GM19023 (cell line): ENCODE measurements around the gene PLAAT4.
"Not testable (repeated sequence)": the region's sequence is repeated elsewhere in the genome, so short reads cannot be mapped to it uniquely, and the experiment has no call there.

ENCODE experiments used
- ATAC-seq: cut with Tn5 transposase; IDR thresholded peaks from one replicate; pipeline ENCODE4 v1.9.1; 2021; ENCODE audit warnings: mild to moderate bottlenecking, moderate library complexity; ENCODE audit not compliant: unreplicated experiment

Gene PLAAT4

DNA sequence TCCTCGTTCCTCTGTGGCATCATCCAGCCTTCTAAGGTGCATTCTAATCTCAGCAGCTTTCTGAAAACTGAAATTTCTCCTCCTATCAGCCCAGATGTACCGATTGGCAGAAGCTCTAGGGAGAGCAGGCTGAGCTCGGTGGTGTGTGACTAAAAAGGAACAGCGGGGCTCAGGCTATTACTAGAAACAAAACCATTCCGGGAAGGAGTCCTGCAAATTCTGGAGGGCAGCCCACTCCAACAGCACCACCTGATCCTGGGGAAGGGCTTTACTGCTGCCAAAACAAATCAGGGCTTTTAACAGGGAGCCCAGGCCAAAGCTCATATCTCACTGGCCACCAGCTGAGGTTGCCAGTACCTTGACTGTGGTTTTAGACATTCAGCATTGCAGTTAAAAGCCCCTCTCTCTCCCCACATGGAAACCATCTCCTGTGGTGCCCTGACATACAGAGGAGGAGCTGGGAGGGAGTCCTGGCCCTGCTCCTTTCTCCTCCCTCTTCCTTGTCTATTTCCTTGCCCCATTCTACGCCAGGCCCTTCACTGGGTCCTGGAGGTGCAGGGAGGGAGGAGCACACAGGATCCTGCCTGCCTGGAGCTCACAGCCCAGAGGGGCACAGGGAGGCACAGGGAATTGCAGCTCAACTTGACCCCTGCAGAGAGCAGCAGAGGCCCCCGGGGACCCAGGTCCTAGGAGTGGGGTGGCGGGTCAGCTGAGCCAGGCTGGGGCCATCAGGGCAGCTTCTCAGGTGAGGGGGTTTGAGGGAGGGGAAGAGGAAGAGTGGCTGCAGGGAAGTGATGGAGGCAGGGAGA lies 889 bp downstream of the PLAAT4 start:
- no peak for ATAC-seq

DNA sequence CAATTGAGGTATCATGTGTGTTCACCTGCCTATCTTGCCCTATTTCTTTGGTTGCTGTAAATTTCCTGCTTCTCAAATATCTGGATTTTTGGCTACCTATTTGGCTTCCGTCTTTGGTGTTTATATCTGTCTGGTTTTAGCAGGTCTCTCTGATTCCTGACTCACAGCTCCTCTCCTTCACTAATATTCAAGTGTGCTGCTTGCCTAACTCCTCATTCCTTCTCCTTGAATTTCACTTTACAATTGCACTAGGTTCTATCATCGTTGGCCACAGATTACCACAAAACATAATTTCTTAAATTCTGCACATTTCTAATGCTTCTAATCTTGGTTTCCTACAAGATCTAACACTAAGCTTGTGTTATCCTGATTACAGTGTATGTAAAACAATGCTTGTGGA lies 5.9 kb downstream of the PLAAT4 start:
- not testable (repeated sequence) for ATAC-seq

DNA sequence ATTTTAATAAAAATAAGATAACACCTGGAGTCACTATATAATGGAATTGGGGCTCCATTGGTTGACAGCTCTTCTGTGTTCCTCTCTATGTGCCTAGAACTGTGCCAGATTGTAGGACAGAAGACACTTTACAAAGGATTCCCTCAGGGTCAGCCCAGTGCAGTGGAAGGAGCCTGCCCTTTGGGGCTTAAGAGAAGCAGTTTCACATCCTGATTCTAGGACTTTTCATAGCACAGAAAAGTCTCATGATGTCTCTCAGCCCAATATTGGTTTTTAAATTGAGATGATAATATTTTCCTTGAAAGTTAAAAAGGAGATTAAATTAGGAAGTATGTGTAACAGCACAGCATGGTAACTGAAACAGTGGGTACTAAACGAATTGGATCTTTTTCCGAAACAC lies 7.1 kb downstream of the PLAAT4 start:
- no peak for ATAC-seq

DNA sequence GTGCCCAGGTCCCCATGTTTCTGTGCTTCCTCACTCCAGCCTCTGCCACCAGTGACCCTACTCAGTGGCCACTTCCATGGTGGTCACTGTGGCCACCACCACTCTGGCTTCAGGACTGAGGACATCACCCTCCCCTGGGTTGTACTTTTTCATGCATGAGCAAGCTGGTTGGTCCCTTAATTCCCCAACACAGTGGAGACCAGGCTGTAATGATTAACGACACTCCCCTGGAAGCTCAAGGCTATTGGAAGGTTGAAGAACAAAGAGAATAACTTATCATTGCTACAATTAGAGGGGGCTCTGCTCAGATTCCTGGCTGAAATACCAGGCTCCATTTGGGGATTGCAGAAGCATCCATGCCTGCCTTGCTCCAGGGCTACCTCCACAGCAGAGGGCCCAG lies 10.5 kb downstream of the PLAAT4 start:
- ATAC-seq, result no peak

DNA sequence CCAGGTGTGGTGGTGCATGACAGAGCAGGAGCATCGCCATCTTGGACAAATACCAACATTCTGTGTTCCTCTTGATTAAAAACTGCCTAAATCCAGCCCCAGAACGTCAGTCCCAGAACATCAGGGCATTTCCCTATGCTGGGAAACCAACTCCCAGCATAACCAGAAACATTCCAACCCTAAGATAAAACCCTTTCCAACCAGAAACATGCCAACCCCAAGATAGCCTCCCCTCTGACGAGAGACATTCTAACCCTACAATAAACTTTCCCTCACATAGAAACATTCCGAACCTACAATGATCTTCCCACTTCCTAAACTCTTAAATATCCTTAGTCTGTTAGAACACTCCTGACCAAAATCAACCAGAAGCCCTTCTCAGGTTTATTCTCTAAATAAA lies 11.6 kb downstream of the PLAAT4 start:
- ATAC-seq, result no peak

DNA sequence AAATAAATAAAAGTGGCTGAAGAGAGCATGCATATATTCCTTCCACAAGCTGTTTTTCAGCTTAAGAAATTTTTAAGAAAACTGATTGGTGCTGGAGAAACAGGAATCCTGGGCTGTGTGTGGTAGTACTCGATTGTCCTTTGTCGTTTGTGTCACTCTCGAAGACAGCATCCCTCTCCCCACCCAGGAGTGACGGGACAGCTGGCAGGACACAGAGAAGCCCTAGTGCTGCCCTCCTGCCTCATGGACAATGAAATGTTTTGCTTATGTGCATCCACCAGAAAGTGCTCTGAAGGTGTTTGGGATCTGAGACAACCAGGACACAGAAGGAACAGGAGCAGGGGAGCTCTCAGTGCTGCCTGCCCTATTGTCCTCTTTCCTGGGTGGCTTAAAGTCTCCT lies 12.8 kb downstream of the PLAAT4 start:
- ATAC-seq, result no peak

DNA sequence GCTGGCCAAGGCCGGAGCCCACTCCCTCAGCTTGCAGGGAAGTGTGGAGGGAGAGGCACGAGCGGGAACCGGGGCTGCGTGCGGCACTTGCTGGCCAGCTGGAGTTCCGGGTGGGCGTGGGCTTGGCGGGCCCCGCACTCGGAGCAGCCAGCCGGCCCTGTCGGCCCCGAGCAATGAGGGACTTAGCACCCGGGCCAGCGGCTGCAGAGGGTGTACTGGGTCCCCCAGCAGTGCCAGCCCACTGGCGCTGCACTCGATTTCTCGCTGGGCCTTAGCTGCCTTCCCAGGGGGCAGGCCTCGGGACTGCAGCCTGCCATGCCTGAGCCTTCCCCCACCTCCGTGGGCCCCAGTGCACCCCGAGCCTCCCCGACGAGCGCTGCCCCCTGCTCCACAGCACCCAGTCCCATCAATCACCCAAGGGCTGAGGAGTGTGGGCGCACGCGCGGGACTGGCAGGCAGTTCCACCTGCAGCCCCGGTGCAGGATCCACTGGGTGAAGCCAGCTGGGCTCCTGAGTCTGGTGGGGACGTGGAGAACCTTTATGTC lies 13.6 kb downstream of the PLAAT4 start:
- not testable (repeated sequence) for ATAC-seq

DNA sequence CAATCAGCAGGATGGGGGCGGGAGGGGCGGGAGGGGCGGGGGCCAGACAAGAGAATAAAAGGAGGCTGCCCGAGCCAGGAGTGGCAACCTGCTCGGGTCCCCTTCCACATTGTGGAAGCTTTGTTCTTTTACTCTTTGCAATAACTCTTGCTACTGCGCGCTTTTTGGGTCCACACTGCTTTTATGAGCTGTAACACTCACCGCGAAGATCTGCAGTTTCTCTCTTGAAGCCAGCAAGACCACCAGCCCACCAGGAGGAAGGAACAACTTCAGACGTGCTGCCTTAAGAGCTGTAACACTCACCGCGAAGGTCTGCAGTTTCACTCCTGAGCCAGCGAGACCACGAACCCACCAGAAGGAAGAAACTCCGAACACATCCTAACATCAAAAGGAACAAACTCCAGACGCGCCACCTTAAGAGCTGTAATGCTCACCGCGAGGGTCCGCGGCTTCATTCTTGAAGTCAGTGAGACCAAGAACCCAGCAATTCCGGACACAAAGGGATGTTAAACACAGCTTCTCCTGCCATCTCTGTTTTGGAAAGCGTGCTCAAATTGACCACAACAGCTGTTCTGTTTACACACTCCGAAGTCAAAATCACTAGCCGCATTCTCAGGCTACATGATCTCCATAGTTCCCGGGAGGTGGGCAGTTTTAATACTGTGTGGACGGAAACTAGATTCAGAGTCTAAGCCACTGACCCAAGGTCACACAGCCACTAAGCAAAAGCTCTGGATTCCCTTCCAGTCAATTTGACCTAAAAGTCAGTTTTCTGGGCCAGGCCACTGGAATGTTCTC lies 14.7 kb downstream of the PLAAT4 start:
- ATAC-seq, result no peak

DNA sequence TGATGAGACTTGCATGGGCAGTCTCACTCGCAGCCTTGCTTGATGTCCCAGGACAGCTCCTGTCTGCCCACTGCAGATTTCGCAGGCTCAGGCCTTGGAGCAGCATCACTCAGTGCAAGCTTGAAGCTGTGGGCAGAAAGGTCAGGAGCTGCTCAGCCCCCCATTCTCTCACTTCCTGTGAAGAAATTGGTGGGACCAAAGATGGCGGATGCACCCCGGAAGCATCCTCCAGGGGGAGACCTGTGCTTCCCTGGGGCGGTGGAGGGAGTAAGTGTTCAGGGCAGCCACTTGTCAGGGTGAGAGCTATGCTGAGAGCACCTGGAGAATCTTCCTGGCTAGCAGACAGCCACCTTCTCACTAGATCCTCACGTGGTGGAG lies 15.3 kb downstream of the PLAAT4 start:
- ATAC-seq, result no peak

DNA sequence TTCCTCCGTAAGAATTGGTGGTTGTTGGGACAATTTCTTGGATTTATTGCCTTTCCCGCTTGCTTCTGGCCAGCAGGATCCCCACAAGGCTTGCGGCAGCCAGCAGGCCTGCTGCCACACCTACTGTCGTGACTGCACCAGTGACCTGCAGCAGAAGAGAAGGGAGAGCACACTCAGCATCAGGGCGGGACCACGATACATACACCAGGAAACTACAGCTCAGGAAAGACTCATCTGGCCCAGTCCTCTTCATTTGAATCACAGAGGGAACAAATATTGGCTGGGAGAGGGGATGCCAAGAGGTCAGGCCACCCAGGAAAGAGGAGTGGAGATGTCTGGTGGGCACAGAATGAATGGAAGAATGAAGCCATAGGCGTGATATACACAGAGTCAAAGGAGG lies 16.3 kb downstream of the PLAAT4 start:
- ATAC-seq, result no peak

DNA sequence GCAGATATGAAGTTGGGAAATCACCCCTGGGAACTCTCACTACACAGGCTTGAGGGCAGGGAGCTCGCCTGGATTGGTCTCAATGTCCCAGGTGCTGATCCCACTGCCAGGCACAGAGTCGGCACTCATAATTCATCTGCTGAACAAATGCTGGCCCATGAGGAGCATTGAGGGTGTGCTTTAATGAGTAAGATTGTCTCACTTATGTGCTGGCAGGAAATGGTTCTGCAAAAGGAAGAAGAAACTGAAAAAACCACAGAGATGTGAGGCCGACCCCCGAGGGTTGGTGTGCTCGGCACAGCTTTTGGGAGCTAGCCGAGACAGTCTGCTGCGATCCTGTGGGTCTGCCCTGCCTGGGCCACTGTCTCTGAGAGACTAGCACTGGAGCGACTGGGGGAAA lies 17.2 kb downstream of the PLAAT4 start:
- peak; percentile 57 for ATAC-seq

DNA sequence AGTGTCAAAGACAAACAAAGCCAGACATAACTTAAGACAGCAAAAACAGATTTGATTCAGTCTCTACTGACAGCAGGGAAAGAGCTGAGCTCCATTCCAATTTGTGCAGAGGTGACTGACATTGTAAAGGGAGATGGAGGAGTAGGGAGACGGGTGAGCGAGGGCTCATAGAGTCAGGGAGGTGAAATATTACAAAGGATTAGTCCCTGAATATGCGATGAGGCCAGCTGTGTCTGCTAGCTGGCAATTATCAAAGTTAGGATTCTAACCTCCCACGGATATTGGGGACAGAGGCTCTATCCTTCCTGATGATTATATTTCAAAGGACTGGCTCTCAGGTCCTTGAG lies 18.2 kb downstream of the PLAAT4 start:
- no peak for ATAC-seq

DNA sequence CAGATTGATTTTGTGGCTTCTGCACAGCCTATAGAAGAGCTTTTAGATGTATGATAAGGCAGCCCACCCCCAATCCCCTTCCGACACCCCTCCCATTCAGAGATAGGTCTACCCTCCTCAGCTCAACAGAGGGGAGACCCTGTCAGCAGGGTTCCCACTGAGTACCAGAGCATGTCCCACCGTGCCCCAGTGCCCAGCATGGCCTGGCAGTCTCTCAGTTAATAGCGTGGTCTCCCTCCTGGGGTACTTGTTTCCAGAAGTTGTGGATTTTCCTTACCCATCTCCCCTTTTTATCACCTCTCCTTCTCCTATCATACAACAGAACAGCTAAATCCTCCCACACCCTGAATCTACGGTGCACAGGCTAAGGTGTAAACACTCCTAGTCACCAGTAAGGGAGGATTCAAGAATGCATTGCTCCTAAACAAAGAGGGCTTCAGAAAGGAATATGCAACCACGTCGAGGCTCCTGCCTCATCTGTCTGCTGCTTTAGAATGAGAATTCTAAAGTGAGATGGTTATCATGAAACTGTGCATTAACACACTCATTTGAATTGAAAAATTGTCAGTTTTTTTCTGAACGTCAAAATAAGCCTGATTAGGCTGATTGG lies 19.9 kb downstream of the PLAAT4 start:
- no peak for ATAC-seq

DNA sequence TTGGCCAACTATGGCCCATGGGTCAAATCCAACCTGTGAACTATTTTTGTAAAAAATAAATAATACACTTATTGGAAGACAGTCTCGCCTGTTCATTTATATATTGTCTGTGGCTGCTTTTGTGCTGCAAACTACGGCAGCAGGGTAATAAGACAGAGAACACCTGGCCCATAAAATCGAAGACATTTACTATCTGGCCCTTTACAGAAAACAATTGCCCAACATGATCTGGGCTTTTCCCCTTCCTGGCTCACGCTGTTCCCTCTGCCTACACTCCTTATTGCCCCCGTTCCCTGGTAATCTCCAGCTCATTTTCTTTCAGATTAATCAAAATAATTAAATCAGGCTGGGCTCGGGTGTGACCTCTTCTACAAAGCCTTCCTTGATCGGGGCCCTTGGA lies 21.0 kb downstream of the PLAAT4 start:
- ATAC-seq, result no peak

DNA sequence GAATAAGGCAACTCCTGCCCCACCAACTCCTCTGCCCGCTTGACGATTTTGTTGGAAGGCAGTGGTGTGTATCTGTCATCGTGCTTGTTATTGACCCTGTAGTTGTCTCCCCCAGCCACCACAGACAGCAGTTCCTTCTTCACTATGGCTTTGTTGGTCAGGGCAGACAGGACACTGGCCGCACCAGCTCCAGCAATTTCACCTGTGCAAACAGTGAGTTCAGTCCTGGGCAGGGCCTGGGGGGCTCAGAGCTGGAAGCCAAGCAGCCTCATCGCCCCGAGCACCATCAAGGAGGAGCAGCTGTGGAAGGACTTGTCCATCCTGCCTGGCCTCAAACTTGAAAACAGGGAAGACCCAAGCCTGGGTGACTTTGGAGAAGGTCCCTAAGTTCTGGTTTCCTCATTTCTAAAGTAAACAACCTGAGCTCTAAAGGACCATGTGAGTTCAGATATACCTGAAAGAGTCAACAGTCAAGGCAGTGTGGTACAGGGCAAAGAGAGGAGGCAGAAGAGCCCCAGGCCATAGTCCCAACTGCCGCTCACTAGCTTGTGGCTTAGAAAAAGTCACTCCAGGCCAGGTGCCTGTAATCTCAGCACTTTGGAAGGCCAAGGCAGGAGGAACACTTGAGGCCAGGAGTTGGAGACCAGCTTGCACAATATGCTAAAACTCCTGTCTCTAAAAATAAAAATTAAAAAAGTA lies 22.0 kb downstream of the PLAAT4 start:
- no peak for ATAC-seq

DNA sequence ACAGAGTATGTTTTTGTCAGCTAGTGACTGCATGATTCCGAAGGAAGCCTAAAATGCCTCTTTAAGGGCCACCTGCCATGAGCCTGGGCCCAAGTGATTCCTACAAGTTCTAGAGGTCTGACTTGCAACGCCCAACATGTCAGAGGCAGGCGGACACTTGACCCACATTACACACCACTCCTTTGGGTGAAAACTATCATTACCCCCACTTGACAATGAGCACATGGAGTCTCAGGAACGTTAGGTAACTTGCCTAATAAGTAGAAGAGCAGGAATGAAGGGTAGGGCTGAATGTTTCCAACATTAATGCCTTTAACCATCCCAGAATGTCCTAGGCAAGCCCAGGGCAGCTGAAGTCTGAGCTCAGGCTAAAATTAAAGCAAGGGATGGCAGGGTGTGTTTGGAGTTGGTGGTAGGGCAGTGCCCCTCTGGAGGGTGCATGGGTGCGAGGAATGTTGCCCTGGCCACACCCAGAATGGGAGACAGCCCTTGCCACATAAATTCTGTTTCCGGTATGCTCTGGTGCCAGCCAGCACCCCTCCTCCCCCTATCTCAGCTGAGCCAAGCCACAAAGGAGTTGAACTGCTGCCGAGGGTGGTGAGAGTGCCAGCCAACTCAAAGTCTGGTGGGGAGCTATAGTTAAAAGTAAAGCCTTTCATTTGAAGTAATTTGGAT lies 24.0 kb downstream of the PLAAT4 start:
- ATAC-seq, result no peak

DNA sequence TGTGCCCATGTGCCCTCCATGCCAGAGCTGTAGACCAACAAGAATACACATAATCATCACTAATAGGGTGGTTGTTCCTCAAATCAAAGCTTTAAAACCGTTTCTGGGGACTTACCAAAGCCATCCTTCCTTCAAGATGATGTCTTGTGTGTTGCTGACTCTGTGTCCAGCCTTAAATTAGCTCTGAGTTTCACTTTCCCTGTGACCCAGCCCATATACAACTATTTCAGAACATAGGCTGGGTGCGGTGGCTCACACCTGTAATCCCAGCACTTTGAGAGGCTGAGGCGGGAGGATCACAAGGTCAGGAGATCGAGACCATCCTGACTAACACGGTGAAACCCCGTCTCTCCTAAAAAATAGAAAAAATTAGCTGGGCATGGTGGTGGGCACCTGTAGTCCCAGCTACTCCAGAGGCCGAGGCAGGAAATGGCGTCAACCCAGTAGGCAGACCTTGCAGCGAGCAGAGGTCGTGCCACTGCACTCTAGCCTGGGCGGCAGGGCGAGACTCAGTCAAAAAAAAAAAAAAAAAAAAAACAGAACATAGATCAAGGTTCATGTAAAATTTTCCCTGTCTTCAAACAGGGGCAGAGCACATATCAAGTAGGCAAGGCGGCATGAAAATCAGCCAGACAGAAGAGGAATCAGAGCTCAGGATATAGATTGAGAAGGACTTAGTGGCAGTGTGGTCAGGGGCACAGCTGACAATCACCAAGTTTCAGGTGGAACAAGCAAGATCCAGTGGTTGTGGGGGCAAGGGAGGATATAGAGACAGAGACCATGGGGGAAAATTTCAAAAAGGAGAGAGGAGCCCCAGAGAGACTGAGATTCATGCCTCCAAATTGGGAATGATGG lies 26.8 kb downstream of the PLAAT4 start, which contains the start of gene PLAAT2:
PLAAT2 (minus strand) TSS at position 179 of the 855 bp plus-strand sequence; CDS start at position 124, 55 bp downstream.
- ATAC-seq, result no peak

DNA sequence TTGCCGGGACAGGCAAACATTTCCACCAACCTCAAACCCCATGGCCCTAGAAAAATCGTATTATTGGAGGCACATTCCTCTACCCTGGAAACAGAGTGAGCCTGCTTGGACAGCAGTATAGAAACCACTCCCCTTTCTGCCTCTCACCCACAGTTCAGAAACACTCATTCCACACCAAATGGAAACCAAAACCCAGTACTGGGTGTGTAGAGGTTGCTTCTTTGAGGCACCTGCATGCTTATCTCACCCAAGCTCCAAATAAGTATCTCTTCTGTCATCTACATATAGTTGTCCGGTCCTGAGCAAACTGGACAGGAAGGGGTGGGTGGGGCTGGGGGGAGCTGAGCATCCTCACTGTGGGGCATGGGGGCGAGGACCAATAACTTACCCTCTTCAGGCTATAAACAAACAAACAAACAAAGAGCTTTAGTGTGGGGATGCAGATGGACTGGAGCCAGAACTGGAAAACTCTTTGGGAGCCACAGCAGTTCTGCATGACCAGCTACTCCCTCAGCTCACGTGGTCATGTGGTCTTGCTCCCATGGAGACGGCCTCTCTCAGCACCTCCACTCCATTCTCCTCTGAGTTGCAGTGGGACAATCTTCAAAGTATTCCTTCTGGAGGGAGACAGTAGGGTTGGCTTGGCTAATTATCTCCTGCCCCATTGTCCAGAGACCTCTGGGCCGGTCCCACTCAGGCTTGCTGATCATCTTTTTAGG lies 27.6 kb downstream of the PLAAT4 start:
- peak; percentile 72 for ATAC-seq
